Upper lobe of left lung (tissue), 6 donors: ENCODE measurements around the gene FBLN2. TPM values are rescaled to one million over a fixed set of nuclear protein-coding genes. Genes with fewer than 3 reads are reported as not detected.

Experiments used
- ATAC-seq, 2 donors: fragments of 200-7000 bp; cut with Tn5 transposase; one replicate each; pipeline ENCODE4 v1.9.1; 2022; ENCODE audit warnings: mild to moderate bottlenecking in 2 of 2, moderate library complexity in 2 of 2; ENCODE audit not compliant: low FRiP score in 2 of 2
- DNase-seq, 2 donors: peaks; one replicate each; pipeline ENCODE4 v3.0.0-alpha.2; 2019 to 2020
- H3K27ac ChIP-seq, 4 donors: fragments of 200-600 bp; sonication (generic); one replicate each; pipeline ENCODE4 v1.5.1; 2016 to 2019
- H3K27me3 ChIP-seq, 4 donors: fragments of 200-600 bp; sonication (generic); one replicate each; pipeline ENCODE4 v1.5.1; 2017 to 2019
- H3K36me3 ChIP-seq, 4 donors: fragments of 200-600 bp; sonication (generic); one replicate each; pipeline ENCODE4 v1.5.1; 2016 to 2019
- H3K4me1 ChIP-seq, 4 donors: fragments of 200-600 bp; sonication (generic); one replicate each; pipeline ENCODE4 v1.5.1; 2018 to 2019
- H3K4me3 ChIP-seq, 4 donors: fragments of 200-600 bp; sonication (generic); one replicate each; pipeline ENCODE4 v1.5.1; 2017 to 2019; ENCODE audit warnings: mild to moderate bottlenecking in 2 of 4, moderate library complexity in 1 of 4
- H3K9me3 ChIP-seq, 4 donors: fragments of 200-600 bp; sonication (generic); one replicate each; pipeline ENCODE4 v1.5.1; 2018 to 2019
- CTCF ChIP-seq, 6 experiments: fragments of 450-650 bp in 4 of 6; fragments of 200-600 bp in 2 of 6; sonication (generic) in 2 of 6; IDR thresholded peaks; one replicate each; pipeline ENCODE4 v1.5.1; 2016 to 2019; ENCODE audit warnings: antibody characterized with exemption in 6 of 6
- EP300 ChIP-seq, 4 donors: sonication (generic); formaldehyde crosslinking; IDR thresholded peaks; one replicate each; pipeline ENCODE4 v1.5.1; 2017; ENCODE audit warnings: antibody characterized with exemption in 4 of 4, control low read depth in 2 of 4
- POLR2A ChIP-seq, 4 donors: fragments of 450-650 bp; IDR thresholded peaks; one replicate each; pipeline ENCODE4 v1.5.1; 2016 to 2017; ENCODE audit warnings: antibody characterized with exemption in 4 of 4, mild to moderate bottlenecking in 2 of 4
- POLR2AphosphoS5 ChIP-seq, 2 donors: sonication (generic); formaldehyde crosslinking; IDR thresholded peaks; one replicate each; pipeline ENCODE4 v1.5.1; 2017; ENCODE audit warnings: antibody characterized with exemption in 2 of 2
- WGBS, 2 donors: methylation state at CpG; one replicate each; pipeline ENCODE4 v1.1.5; 2017 to 2018; 5-methylcytosine and 5-hydroxymethylcytosine counted together
- total RNA-seq, 6 donors: library from RNA; depleted of rRNA in 4 of 6; stranded (reverse); fragments of >200 nt in 4 of 6; gene quantifications; one replicate each; pipeline versions ENCODE4 v1.1.0 to v1.2.1, GENCODE V29; 2016 to 2021
- donor health status: DM: no; HTN: no; CAD: no; lungs with moderate emphysema.
- donor health status: DM: no; HTN: yes; CAD: no; lungs with severe emphysema.

The FBLN2 gene
- total RNA-seq, 6 donors from 2014 or later = 2.1 to 85.7 (median 19.5) TPM

GRCh38 chr3:13674538-13675185 lies 125.7 kb downstream of the FBLN2 start:
- no peaks in the 10 kb centered on the region for H3K9me3 ChIP-seq
- TF ChIP-seq POLR2AphosphoS5 (IDR thresholded peaks at IDR 0.05) (no peak), POLR2A (IDR thresholded peaks at IDR 0.05) (no peak), EP300 (IDR thresholded peaks at IDR 0.05) (no peak), CTCF (IDR thresholded peaks at IDR 0.05) (no peak)
- H3K27me3 ChIP-seq = no peaks in the 10 kb centered on the region
- no peaks in the 10 kb centered on the region for H3K36me3 ChIP-seq
- ATAC-seq = no peak
- H3K27ac ChIP-seq = no peak overlapping the region
- no peak for DNase-seq
- no peak overlapping the region for H3K4me3 ChIP-seq
- H3K4me1 ChIP-seq = no peaks in the 10 kb centered on the region
- 60 to 71% methylated on average over 10 of the region's 10 CpGs for WGBS, 2 donors

GRCh38 chr3:13676356-13677017 lies 127.6 kb downstream of the FBLN2 start:
- 67 to 77% methylated on average over 8 to 9 of the region's 9 CpGs for WGBS, 2 donors
- Histone ChIP-seq H3K4me1 (no peaks in the 10 kb centered on the region), H3K27me3 (no peaks in the 10 kb centered on the region), H3K36me3 (no peaks in the 10 kb centered on the region), H3K27ac (no peak overlapping the region), H3K9me3 (no peaks in the 10 kb centered on the region), H3K4me3 (no peak overlapping the region)
- ATAC-seq (no peak), DNase-seq (no peak)
- TF ChIP-seq EP300 (IDR thresholded peaks at IDR 0.05) = no peak
- no peak for TF ChIP-seq POLR2AphosphoS5 (IDR thresholded peaks at IDR 0.05)
- no peak for TF ChIP-seq CTCF (IDR thresholded peaks at IDR 0.05)
- TF ChIP-seq POLR2A (IDR thresholded peaks at IDR 0.05) = no peak

- 79 to 88% methylated on average over 4 of the region's 4 CpGs for WGBS, 2 donors
- no peak for ATAC-seq
- no peaks in the 10 kb centered on the region for H3K4me1 ChIP-seq
Measured at GRCh38 chr3:13677272-13677671, 128.3 kb downstream of the FBLN2 start.

GRCh38 chr3:13681931-13682330 lies 133.0 kb downstream of the FBLN2 start:
- Histone ChIP-seq H3K36me3 (no peaks in the 10 kb centered on the region), H3K4me1 (no peaks in the 10 kb centered on the region), H3K27ac (no peak overlapping the region), H3K9me3 (no peaks in the 10 kb centered on the region), H3K4me3 (no peak overlapping the region), H3K27me3 (no peaks in the 10 kb centered on the region)
- TF ChIP-seq POLR2A (IDR thresholded peaks at IDR 0.05) (no peak), EP300 (IDR thresholded peaks at IDR 0.05) (no peak), CTCF (IDR thresholded peaks at IDR 0.05) (no peak), POLR2AphosphoS5 (IDR thresholded peaks at IDR 0.05) (no peak)
- WGBS, 2 donors = 76 to 89% methylated on average over 17 of the region's 17 CpGs
- ATAC-seq (no peak), DNase-seq (no peak)

More at GRCh38 chr3:13677272-13677671, 128.3 kb downstream of the FBLN2 start:
- no peak for TF ChIP-seq EP300 (IDR thresholded peaks at IDR 0.05)
- TF ChIP-seq POLR2A (IDR thresholded peaks at IDR 0.05) = no peak
- TF ChIP-seq POLR2AphosphoS5 (IDR thresholded peaks at IDR 0.05) = no peak
- no peak for TF ChIP-seq CTCF (IDR thresholded peaks at IDR 0.05)
- DNase-seq = no peak
- no peaks in the 10 kb centered on the region for H3K27me3 ChIP-seq
- no peaks in the 10 kb centered on the region for H3K36me3 ChIP-seq
- H3K4me3 ChIP-seq = no peak overlapping the region
- no peaks in the 10 kb centered on the region for H3K9me3 ChIP-seq
- H3K27ac ChIP-seq = no peak overlapping the region
